ENCODE results near the gene GRID1.

GRID1 gene

DNA sequence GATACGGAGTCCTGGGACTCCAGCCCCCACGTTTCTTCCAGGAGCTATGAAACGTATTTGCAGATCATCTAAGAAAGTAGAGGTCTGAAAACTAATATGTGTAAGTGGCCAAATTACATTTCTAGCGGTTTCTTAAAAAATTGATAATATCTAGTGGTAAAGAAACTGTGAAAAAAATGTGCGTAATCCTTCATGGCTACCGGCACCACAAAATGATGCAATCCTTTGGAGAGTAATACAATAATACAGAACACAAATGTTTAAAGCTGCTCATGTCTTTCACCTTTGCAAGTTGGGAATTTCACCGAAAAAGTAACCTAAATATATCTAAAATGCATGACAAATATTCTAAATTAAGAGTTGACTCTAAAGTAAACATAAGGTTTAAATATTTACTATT is 742.1 kb downstream of the GRID1 start:
- intact Hi-C loops (cut with micrococcal nuclease): no loop called here
- Mint-ChIP-seq H3K9me3 (no peaks in the 10 kb centered on the region), H3K27me3 (no peaks in the 10 kb centered on the region), H3K4me3 (no peak overlapping the region), H3K27ac (no peak overlapping the region), H3K36me3 (ENCODE audit: low read depth) (no peaks in the 10 kb centered on the region), H3K4me1 (ENCODE audit: low read depth) (no peaks in the 10 kb centered on the region)

DNA sequence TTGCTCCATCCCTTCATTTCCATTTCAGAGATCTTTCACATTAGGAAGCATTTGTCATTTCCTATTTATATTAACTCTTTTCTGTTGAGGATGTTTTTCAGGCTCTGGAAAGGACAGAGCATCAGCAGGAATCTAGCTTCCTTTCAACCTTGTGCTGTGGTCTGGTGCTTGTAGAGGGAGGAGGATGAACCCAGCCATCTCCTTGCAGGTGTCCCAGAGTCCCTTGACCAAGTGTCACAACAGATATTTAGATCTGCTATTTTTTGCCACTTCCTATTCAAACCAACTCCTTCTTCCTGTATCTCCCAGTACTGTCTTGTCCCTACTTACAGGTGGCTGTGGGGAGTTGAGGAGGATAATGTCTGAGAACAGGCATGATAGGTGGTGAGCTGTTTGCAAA is 742.8 kb downstream of the GRID1 start:
- H3K4me3 Mint-ChIP-seq: no peak overlapping the region
- H3K27ac Mint-ChIP-seq: no peak overlapping the region
- intact Hi-C loops (cut with micrococcal nuclease): no loop called here
- no peaks in the 10 kb centered on the region for H3K27me3 Mint-ChIP-seq
- H3K4me1 Mint-ChIP-seq (ENCODE audit: low read depth): no peaks in the 10 kb centered on the region
- no peaks in the 10 kb centered on the region for H3K9me3 Mint-ChIP-seq
- H3K36me3 Mint-ChIP-seq (ENCODE audit: low read depth): no peaks in the 10 kb centered on the region

DNA sequence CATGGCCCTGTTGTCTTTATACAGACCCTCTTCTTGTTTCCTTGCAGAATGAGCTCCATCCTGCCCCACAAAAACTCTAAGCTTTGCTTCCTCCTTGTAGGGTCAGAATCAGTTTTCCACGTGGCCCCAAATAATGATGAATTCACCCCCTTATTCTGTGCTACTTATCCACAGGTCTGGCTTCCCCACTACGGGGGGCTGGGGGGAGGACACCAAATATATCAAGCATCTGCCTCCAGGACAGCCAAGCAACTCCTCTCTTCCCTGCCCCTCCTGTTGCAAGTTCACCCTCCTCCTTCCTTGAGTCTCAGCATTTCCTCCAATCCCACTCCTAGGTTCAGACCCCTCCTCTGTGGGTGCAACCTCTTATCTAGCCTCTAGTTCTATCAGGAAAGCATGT is 743.3 kb downstream of the GRID1 start:
- intact Hi-C loops (cut with micrococcal nuclease): no loop called here
- H3K36me3 Mint-ChIP-seq (ENCODE audit: low read depth): no peaks in the 10 kb centered on the region
- H3K4me3 Mint-ChIP-seq: no peak overlapping the region
- H3K27me3 Mint-ChIP-seq: no peaks in the 10 kb centered on the region
- H3K27ac Mint-ChIP-seq: no peak overlapping the region
- H3K4me1 Mint-ChIP-seq (ENCODE audit: low read depth): no peaks in the 10 kb centered on the region
- H3K9me3 Mint-ChIP-seq: no peaks in the 10 kb centered on the region

DNA sequence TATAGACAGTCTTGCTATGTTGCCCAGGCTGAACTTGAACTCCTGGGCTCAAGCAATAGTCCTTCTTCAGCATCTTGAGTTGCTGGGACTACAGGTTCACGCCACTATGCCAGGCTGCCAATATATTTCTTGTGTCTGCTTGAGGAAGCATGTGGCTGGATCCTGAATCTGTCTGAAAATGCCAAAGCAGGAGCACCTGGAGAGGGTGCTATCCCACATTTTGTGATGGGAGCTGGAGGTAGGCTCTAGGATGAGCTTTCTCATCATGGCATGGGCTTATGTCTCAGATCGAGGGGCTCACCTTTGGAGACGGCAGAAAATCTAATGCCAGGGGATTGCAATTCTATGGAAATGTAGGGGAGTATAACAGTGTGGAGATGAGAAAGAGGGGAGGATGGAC is 744.2 kb downstream of the GRID1 start:
- Mint-ChIP-seq H3K36me3 (ENCODE audit: low read depth) (no peaks in the 10 kb centered on the region), H3K27ac (no peak overlapping the region), H3K9me3 (no peaks in the 10 kb centered on the region), H3K27me3 (no peaks in the 10 kb centered on the region), H3K4me1 (ENCODE audit: low read depth) (no peaks in the 10 kb centered on the region), H3K4me3 (no peak overlapping the region)
- intact Hi-C loops (cut with micrococcal nuclease): no loop called here

DNA sequence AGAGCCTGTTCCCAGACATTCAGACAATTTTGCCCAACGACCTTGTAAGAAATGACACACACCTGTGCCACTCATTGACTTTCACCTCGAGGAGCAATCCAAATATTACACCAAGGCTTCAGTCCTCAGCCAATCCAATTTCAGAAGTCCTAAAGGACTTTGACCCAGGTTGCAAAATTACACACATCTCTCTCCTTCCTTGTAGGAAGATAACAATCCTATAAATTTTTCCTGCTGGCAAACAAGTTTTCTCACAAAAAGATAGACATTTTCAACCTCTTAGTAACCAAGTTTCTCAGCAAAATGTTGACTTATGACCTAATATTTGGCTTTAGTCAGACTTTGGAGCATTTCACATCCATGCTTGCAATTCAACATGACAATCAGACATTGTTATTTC is 745.0 kb downstream of the GRID1 start:
- no peaks in the 10 kb centered on the region for H3K27me3 Mint-ChIP-seq
- intact Hi-C loops (cut with micrococcal nuclease): no loop called here
- no peaks in the 10 kb centered on the region for H3K9me3 Mint-ChIP-seq
- H3K27ac Mint-ChIP-seq: no peak overlapping the region
- H3K4me1 Mint-ChIP-seq (ENCODE audit: low read depth): no peaks in the 10 kb centered on the region
- no peak overlapping the region for H3K4me3 Mint-ChIP-seq
- no peaks in the 10 kb centered on the region for H3K36me3 Mint-ChIP-seq (ENCODE audit: low read depth)

DNA sequence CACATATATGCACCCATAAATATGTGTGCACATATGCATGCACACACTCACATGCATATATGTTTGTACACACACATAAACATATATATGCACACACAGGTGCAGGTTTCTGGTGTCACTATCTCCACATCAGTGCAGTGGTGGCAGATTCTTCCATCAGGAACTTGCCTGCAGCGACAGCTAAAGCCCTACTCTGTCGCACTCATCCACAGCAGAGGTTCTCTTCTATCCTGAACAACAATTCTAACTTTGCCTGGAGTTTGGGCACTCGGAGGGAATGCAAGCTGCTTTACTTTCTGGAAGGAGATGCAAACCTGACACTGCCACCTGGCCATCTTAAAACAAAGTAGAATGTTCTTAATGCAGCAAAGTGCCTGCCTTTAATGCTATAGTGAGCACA is 745.8 kb downstream of the GRID1 start:
- Mint-ChIP-seq H3K4me1 (ENCODE audit: low read depth) (no peaks in the 10 kb centered on the region), H3K9me3 (no peaks in the 10 kb centered on the region), H3K4me3 (no peak overlapping the region), H3K36me3 (ENCODE audit: low read depth) (no peaks in the 10 kb centered on the region), H3K27me3 (no peaks in the 10 kb centered on the region), H3K27ac (no peak overlapping the region)
- intact Hi-C loops (cut with micrococcal nuclease): no loop called here

DNA sequence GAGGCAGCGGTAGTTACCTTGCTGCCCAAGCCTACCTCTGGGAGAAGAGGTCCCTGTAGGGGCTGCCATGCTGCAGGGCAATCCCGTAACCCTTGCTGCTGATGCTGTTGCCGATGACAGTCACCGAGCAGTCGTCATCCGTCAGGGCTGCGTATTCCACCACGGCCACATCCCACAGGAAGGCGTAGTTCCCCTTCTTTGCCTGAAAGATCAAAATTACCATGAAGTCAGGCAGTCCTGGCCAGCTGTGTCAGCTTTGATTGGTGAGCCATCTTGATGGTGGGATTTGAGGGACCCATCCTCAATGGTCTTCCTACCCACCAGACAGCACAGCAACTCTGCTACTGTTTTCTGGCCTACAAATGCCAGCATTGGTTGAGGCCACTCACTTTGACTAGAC is 746.8 kb downstream of the GRID1 start:
- intact Hi-C loops (cut with micrococcal nuclease): no loop called here
- H3K27ac Mint-ChIP-seq: no peak overlapping the region

DNA sequence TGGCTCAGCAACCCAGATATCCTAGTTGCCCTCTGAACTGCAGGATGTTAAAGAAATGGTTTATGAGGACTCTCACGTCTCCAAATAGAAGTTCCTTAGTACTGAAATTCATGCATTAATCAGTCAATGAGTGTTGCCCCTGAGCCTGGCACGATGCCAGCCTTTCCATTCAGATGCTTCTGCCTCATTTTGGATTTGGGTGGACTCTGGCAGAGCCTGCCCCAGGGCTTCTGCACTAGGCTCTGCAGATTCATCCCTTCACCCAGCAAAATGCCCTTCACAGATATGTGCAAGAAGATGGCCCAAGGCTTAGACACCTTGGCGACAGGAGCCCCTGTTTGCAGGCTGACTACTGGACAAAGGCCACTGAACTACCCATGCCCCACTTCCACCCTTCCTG is 747.8 kb downstream of the GRID1 start:
- no peaks in the 10 kb centered on the region for H3K36me3 Mint-ChIP-seq (ENCODE audit: low read depth)
- intact Hi-C loops (cut with micrococcal nuclease): no loop called here
- H3K4me3 Mint-ChIP-seq: no peak overlapping the region
- no peak overlapping the region for H3K27ac Mint-ChIP-seq
- H3K27me3 Mint-ChIP-seq: no peaks in the 10 kb centered on the region
- no peaks in the 10 kb centered on the region for H3K4me1 Mint-ChIP-seq (ENCODE audit: low read depth)
- no peaks in the 10 kb centered on the region for H3K9me3 Mint-ChIP-seq

More for the DNA sequence above, 746.8 kb downstream of the GRID1 start:
- no peaks in the 10 kb centered on the region for H3K27me3 Mint-ChIP-seq
- H3K9me3 Mint-ChIP-seq: no peaks in the 10 kb centered on the region
- no peaks in the 10 kb centered on the region for H3K4me1 Mint-ChIP-seq (ENCODE audit: low read depth)
- H3K4me3 Mint-ChIP-seq: no peak overlapping the region
- H3K36me3 Mint-ChIP-seq (ENCODE audit: low read depth): no peaks in the 10 kb centered on the region

DNA sequence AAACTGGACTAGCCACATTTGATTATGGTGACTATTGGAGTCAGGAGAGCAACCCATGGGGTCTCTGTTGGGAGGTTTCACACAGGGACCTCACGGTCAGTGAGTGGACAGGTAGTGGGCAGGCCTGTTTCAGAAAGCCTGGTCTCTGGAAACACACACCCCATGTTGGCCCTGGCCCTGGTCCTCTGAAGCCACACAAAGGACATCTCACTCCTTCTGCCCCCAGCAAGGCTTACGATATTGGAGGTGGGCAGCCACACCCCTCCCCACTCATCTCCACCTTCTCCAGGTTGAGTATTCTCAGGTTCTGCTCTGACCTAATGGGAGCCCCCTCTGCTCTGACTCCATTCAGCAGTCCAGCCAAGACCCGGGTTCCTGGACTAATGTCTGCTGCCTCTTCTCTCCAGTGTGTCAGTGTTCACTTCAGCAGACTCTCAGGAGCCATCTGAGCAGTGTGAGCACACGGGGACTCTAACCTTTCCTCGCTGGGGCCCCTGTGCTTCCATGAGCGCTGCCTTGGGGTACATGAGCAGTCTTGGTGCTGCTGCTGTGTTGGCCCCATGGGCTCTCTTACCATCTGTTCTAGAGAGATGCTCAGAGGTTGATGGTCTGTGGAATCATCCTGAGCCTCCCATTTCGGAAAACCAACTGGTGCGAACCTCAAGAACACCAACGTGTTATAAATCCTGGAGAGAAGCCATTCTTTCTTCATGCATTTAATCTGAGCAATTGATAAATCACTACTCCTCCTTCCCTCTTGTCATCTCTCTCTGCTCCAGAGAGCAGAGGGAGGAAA is 748.6 kb downstream of the GRID1 start:
- H3K27ac Mint-ChIP-seq: no peak overlapping the region
- intact Hi-C loops (cut with micrococcal nuclease): no loop called here
- no peaks in the 10 kb centered on the region for H3K4me1 Mint-ChIP-seq (ENCODE audit: low read depth)
- H3K9me3 Mint-ChIP-seq: no peaks in the 10 kb centered on the region
- H3K27me3 Mint-ChIP-seq: no peaks in the 10 kb centered on the region
- no peaks in the 10 kb centered on the region for H3K36me3 Mint-ChIP-seq (ENCODE audit: low read depth)
- no peak overlapping the region for H3K4me3 Mint-ChIP-seq

DNA sequence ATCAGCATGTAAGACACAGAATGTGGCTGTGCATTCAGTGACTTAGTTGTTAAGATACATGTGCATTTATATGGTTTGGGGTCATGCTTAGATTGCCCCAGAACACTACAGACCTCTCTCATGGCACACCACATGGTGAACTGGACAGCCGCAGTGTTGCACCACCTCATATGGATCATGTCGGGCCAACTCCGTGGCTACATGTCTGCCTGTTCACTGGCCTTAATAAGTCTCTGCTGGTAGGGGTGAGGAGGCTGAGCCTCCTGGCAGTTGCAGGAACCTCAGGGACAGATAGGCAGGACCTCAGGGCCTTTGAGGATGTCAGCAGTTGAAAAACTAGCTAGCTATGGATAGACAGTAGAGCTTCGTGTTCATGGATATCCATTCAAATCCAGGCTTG is 751.0 kb downstream of the GRID1 start:
- Mint-ChIP-seq H3K9me3 (no peaks in the 10 kb centered on the region), H3K27ac (no peak overlapping the region), H3K36me3 (ENCODE audit: low read depth) (no peaks in the 10 kb centered on the region), H3K4me1 (ENCODE audit: low read depth) (no peaks in the 10 kb centered on the region), H3K4me3 (no peak overlapping the region), H3K27me3 (no peaks in the 10 kb centered on the region)
- intact Hi-C loops (cut with micrococcal nuclease): no loop called here

DNA sequence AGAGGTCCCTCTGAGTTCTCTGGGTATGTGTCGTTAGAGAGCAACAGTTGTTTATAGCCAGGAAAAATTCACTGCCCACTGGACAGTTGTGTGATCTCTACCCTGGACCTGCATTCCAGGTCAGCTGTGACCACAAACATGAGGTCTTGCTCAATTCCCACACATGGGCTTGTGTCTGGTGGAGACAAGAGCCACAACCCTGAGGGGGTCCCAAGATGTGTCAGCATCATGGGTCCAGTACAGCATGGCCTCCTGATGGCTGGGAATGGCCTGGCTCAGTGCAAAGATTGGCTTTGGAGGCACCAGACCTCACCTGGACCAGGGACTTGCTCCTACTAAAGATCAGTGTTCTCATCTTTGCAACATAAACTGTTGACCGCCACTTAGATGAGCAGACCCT is 751.6 kb downstream of the GRID1 start:
- Mint-ChIP-seq H3K4me3 (no peak overlapping the region), H3K27ac (no peak overlapping the region), H3K36me3 (ENCODE audit: low read depth) (no peaks in the 10 kb centered on the region), H3K9me3 (no peaks in the 10 kb centered on the region), H3K27me3 (no peaks in the 10 kb centered on the region), H3K4me1 (ENCODE audit: low read depth) (no peaks in the 10 kb centered on the region)
- intact Hi-C loops (cut with micrococcal nuclease): no loop called here

DNA sequence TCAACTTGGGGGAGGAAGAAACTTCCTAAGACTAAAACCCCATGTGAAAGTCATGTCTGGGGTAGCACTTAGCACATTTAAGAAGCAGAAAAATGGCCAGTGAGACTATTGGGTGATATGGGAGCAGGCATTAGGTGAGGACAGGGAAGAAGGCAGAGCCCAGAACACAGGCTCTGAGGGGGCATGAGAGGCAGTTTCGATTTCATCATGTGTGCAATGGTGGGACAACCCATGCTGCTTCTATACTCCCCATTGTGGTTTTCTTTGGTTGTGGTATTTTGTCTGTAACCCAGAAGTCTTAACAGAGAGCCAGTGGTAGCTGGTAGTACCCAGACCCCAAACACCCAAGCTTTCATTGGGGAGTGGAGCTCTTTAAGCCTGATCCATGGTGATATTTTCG is 752.0 kb downstream of the GRID1 start:
- intact Hi-C loops (cut with micrococcal nuclease): no loop called here
- H3K27me3 Mint-ChIP-seq: no peaks in the 10 kb centered on the region
- H3K27ac Mint-ChIP-seq: no peak overlapping the region
- H3K4me1 Mint-ChIP-seq (ENCODE audit: low read depth): no peaks in the 10 kb centered on the region
- H3K9me3 Mint-ChIP-seq: no peaks in the 10 kb centered on the region
- H3K36me3 Mint-ChIP-seq (ENCODE audit: low read depth): no peaks in the 10 kb centered on the region
- H3K4me3 Mint-ChIP-seq: no peak overlapping the region

DNA sequence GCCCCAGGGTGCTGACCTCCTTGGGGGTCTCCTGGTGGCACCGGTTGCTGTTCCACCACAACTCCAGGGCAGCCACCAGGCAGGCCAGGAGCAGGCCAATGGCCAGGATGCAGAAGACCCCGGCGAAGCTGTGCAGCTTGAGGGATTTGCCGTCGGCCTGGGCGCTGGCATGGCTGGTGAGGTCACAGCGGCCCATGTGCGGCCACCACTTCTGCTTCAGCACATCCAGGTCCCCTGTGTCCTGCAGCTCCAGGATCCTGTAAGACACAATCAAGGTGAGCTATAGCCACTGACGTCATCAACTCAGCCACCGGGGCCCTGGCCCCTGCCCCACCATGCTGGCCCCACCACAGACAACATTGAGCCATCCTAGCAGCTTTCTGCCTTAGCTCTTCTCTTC is 753.2 kb downstream of the GRID1 start:
- no peak overlapping the region for H3K4me3 Mint-ChIP-seq
- no peaks in the 10 kb centered on the region for H3K4me1 Mint-ChIP-seq (ENCODE audit: low read depth)
- no peaks in the 10 kb centered on the region for H3K36me3 Mint-ChIP-seq (ENCODE audit: low read depth)
- H3K9me3 Mint-ChIP-seq: no peaks in the 10 kb centered on the region
- H3K27ac Mint-ChIP-seq: no peak overlapping the region
- intact Hi-C loops (cut with micrococcal nuclease): no loop called here
- no peaks in the 10 kb centered on the region for H3K27me3 Mint-ChIP-seq

DNA sequence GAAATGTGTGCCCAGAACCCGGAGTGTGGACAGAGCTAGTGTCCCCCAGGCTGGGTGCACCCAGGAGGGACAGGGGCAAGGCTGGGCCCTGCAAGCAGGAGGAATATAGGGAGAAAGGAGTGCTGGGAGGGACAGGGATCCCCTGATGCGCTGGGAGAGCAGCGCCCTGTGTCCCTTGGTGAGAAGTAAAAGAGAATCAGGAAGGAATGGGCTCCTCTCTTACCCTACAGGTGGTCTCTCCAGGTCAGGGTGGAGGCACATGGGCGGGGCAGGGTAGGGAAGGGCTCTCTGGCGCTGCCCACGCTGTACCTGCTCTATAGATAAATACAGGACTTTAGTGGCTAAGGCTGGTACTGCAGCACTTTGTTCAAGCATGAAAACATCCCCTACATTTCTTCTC is 753.8 kb downstream of the GRID1 start:
- Mint-ChIP-seq H3K4me1 (ENCODE audit: low read depth) (no peaks in the 10 kb centered on the region), H3K9me3 (no peaks in the 10 kb centered on the region), H3K36me3 (ENCODE audit: low read depth) (no peaks in the 10 kb centered on the region), H3K4me3 (no peak overlapping the region), H3K27ac (no peak overlapping the region), H3K27me3 (no peaks in the 10 kb centered on the region)
- intact Hi-C loops (cut with micrococcal nuclease): no loop called here

DNA sequence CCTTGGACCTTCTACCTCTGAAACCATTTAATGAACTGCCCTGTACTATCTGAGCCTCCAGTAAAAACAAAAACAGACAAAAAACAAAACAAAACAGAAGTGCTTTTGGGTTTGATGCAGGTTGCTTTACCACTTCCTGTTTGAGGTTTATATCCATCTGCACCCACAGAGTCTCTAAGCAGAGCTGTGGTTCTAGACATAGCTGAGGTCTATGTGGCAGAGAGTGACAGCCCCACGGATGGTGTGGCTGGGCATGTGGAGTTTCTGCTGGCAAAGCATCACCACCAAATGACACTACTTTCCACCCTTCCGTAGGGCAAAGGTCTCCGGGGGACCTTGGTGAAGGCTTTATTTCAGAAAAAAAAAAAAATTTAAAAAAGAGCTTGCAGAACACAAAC is 754.2 kb downstream of the GRID1 start:
- H3K27ac Mint-ChIP-seq: no peak overlapping the region
- no peaks in the 10 kb centered on the region for H3K4me1 Mint-ChIP-seq (ENCODE audit: low read depth)
- no peak overlapping the region for H3K4me3 Mint-ChIP-seq

More for the DNA sequence above, 754.2 kb downstream of the GRID1 start:
- intact Hi-C loops (cut with micrococcal nuclease): no loop called here
- Mint-ChIP-seq H3K27me3 (no peaks in the 10 kb centered on the region), H3K9me3 (no peaks in the 10 kb centered on the region), H3K36me3 (ENCODE audit: low read depth) (no peaks in the 10 kb centered on the region)

Measured in dendritic cell treated with granulocyte-macrophage colony-stimulating factor and Interleukin-4, amounts not matched to agents 40 ng/mL and 50 ng/mL, for 4 days (primary cell).